ENCODE results near the gene OCA2.
"Not testable (repeated sequence)": the region's sequence is repeated elsewhere in the genome, so short reads cannot be mapped to it uniquely, and the experiment has no call there.

The OCA2 gene

DNA sequence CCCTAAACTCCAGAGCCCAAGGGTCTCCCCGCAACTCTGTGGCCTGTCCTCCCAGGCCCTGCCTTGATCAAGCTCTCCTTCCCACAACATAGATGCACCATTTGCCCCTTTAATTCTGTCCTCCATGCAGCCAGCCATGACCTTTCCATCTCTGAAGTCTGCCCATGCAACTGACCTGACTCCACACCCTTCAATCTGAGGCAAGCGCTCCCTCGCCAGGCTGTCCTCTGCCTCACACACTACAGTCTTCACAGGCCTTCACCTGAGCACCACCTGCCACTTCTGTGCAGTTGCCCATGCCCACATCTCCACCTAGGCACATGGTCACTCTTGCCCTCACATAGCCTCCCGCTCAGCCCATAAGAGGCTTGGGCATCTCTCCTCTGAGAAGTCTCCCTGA is 244.0 kb downstream of the OCA2 start:
- Histone ChIP-seq H3K27me3 (ENCODE audit: control insufficient read depth in 1 of 2, insufficient read depth in 2 of 2, low read length in 2 of 2) (no peaks in the 10 kb centered on the region), H3K4me1 (ENCODE audit: control insufficient read depth in 1 of 2, insufficient read depth in 2 of 2, low read length in 2 of 2) (no peaks in the 10 kb centered on the region), H3K27ac (ENCODE audit: low read depth, low read length) (no peak overlapping the region), H3K9ac (ENCODE audit: low read depth in 1 of 2, low read length in 2 of 2) (no peak overlapping the region), H3K9me3 (ENCODE audit: control insufficient read depth in 1 of 2, low read length in 2 of 2) (peaks cover 19 to 21% of the 10 kb centered on the region in 2 donors), H3K4me3 (ENCODE audit: low read depth in 1 of 2, low read length in 2 of 2) (no peak overlapping the region), H3K36me3 (ENCODE audit: control insufficient read depth in 1 of 2, insufficient read depth in 2 of 2, low read length in 2 of 2) (no peaks in the 10 kb centered on the region)

DNA sequence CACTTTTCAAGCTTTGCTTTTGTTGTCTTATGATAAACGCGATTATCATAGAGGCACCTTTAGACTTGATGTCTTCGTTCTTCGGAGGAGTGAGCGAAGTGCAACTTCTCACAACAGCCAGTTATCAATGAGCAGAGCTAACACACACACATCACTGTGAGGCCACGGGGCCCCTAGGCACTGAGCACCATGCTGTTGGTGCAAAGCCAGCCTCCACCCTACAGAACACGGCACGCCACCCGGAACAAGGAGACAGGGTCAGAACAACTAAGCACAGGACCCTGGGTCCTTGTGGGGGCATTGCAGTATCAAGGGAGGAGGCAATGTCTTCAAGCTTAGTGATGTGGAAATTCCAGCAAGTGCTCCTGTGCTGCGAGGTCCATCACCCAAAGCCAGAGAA is 244.5 kb downstream of the OCA2 start:
- Histone ChIP-seq H3K9me3 (ENCODE audit: control insufficient read depth in 1 of 2, low read length in 2 of 2) (peaks cover 23 to 25% of the 10 kb centered on the region in 2 donors), H3K9ac (ENCODE audit: low read depth in 1 of 2, low read length in 2 of 2) (no peak overlapping the region), H3K27me3 (ENCODE audit: control insufficient read depth in 1 of 2, insufficient read depth in 2 of 2, low read length in 2 of 2) (no peaks in the 10 kb centered on the region), H3K4me3 (ENCODE audit: low read depth in 1 of 2, low read length in 2 of 2) (no peak overlapping the region), H3K27ac (ENCODE audit: low read depth, low read length) (no peak overlapping the region), H3K36me3 (ENCODE audit: control insufficient read depth in 1 of 2, insufficient read depth in 2 of 2, low read length in 2 of 2) (no peaks in the 10 kb centered on the region), H3K4me1 (ENCODE audit: control insufficient read depth in 1 of 2, insufficient read depth in 2 of 2, low read length in 2 of 2) (no peaks in the 10 kb centered on the region)

DNA sequence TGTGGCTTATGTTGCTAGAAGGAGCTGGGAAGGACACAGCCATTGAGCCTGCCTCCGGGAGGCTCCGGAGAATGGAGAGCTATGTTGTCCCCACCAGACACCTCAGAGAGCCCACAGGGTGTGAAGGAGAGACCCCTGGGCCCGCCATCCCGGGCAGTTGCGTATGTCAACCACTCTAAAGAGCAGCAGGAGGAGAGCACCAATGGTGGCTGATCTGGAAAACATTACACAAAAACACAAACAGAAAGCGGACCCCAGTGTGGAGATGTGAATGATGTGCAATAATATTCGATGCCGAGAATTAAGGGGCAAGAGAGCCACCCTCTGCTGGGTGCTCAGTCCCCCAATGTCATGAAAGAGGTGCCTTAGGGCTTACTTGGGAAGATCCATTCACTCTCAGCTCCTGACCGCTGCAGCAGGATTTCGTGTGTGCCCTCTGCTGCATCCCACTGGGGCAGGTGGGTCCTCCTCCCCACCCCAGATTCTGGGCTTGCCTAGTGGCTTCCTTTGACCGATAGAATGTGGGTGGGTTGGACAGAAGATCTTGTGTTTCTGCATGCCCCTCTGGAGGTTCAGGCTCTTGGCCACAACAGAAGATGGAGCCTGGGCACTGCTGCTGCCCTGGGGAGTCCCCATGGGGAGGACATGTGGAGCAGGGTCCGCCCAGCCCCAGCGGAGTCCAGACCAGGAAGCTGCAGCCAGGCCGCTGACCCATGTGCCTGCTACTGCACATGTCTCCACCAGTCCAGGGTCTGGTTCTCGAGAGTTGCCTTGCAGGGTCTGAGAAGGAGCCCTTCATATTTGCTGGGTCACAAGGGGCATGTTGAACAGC is 245.3 kb downstream of the OCA2 start:
- Histone ChIP-seq H3K9me3 (ENCODE audit: control insufficient read depth in 1 of 2, low read length in 2 of 2) (peaks cover 28 to 32% of the 10 kb centered on the region in 2 donors), H3K27ac (ENCODE audit: low read depth, low read length) (no peak overlapping the region), H3K4me3 (ENCODE audit: low read depth in 1 of 2, low read length in 2 of 2) (no peak overlapping the region), H3K9ac (ENCODE audit: low read depth in 1 of 2, low read length in 2 of 2) (no peak overlapping the region), H3K27me3 (ENCODE audit: control insufficient read depth in 1 of 2, insufficient read depth in 2 of 2, low read length in 2 of 2) (no peaks in the 10 kb centered on the region), H3K36me3 (ENCODE audit: control insufficient read depth in 1 of 2, insufficient read depth in 2 of 2, low read length in 2 of 2) (no peaks in the 10 kb centered on the region), H3K4me1 (ENCODE audit: control insufficient read depth in 1 of 2, insufficient read depth in 2 of 2, low read length in 2 of 2) (no peaks in the 10 kb centered on the region)

DNA sequence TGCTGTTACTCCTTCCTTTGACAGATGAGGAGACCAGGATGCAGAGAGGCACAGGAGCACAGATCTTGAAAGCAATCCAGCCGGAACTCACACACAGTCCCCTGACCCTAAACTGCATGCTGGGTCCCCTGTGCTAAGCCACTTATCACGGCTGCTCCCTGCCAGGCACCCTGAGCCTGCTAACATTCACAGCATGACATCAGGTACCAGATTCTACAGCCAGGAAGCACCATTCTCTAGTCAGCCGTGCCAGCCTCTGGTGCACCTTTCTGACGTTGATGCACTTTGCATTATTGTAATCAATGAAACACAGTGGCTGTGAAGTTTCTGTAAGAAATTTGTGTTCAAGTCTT is 247.3 kb downstream of the OCA2 start:
- no peaks in the 10 kb centered on the region for H3K36me3 ChIP-seq (ENCODE audit: control insufficient read depth in 1 of 2, insufficient read depth in 2 of 2, low read length in 2 of 2)
- no peaks in the 10 kb centered on the region for H3K27me3 ChIP-seq (ENCODE audit: control insufficient read depth in 1 of 2, insufficient read depth in 2 of 2, low read length in 2 of 2)
- H3K27ac ChIP-seq (ENCODE audit: low read depth, low read length): no peak overlapping the region
- no peak overlapping the region for H3K4me3 ChIP-seq (ENCODE audit: low read depth in 1 of 2, low read length in 2 of 2)
- peaks cover 39 to 48% of the 10 kb centered on the region in 2 donors for H3K9me3 ChIP-seq (ENCODE audit: control insufficient read depth in 1 of 2, low read length in 2 of 2)
- H3K9ac ChIP-seq (ENCODE audit: low read depth in 1 of 2, low read length in 2 of 2): no peak overlapping the region
- H3K4me1 ChIP-seq (ENCODE audit: control insufficient read depth in 1 of 2, insufficient read depth in 2 of 2, low read length in 2 of 2): no peaks in the 10 kb centered on the region

DNA sequence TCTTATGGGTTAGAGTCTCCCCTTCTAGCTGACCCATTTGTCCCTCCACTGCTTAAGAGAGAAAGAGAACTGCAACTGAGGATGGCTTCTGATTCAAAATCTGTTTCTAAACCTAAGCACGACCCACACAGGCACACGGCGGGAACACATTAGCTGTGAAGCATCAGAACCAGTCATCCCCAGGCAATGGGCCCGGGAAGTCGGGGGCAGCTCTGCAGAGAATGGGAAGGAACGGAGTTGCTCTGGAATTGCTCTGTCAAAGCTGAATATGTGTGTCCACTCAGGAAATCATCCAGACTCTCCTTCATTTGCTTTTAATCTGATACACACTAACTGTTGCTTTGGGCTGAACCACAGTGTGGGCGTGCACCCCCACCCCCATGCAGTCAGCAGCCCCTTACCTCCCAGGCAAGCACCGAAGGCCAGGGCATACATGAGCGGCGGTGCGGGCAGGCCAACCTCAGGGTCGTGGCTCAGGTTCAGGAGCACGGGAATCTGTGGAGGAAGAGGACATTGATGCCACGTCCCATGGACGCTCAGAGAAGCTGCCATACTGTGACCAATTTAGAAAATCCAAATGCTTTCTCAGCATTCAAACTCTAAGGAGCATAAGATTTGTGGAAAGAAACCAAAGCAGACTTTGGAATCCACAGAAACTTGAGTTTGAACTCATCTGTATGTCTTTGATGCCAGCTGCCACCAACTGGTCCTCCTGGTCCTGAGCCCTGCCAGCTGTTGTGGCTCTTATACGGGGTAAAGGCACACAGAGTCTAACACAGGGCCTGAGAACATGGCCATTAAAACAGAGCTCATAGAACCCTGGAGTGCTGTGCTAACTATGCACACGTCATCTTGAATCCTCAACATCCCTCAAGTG is 247.9 kb downstream of the OCA2 start:
- H3K4me3 ChIP-seq (ENCODE audit: low read depth in 1 of 2, low read length in 2 of 2): no peak overlapping the region
- peaks cover 39 to 46% of the 10 kb centered on the region in 2 donors for H3K9me3 ChIP-seq (ENCODE audit: control insufficient read depth in 1 of 2, low read length in 2 of 2)
- H3K9ac ChIP-seq (ENCODE audit: low read depth in 1 of 2, low read length in 2 of 2): no peak overlapping the region

DNA sequence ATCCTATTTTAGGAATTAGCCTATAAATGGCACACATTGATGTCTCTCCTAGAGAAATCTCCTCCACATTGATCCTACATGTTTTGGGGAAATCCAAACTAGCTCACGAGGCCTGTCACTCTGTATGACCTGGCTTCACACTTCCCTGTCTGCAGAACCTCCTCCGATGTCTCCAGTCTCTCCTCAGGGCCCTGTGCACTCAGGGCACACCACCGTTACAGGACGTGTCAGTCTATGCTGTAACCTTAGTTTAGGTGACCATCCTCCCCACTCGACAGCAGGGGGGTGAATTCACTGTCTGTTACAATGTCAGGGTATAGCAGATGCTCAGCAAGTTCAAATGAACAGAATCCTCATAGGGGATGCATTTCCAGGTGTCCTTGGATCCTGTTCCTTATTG is 249.1 kb downstream of the OCA2 start:
- no peak overlapping the region for H3K27ac ChIP-seq (ENCODE audit: low read depth, low read length)
- H3K4me3 ChIP-seq (ENCODE audit: low read depth in 1 of 2, low read length in 2 of 2): no peak overlapping the region
- no peak overlapping the region for H3K9ac ChIP-seq (ENCODE audit: low read depth in 1 of 2, low read length in 2 of 2)
- no peaks in the 10 kb centered on the region for H3K4me1 ChIP-seq (ENCODE audit: control insufficient read depth in 1 of 2, insufficient read depth in 2 of 2, low read length in 2 of 2)
- no peaks in the 10 kb centered on the region for H3K36me3 ChIP-seq (ENCODE audit: control insufficient read depth in 1 of 2, insufficient read depth in 2 of 2, low read length in 2 of 2)
- H3K9me3 ChIP-seq (ENCODE audit: control insufficient read depth in 1 of 2, low read length in 2 of 2): peaks cover 39 to 42% of the 10 kb centered on the region in 2 donors
- no peaks in the 10 kb centered on the region for H3K27me3 ChIP-seq (ENCODE audit: control insufficient read depth in 1 of 2, insufficient read depth in 2 of 2, low read length in 2 of 2)

More for the DNA sequence above, 247.9 kb downstream of the OCA2 start:
- no peak overlapping the region for H3K27ac ChIP-seq (ENCODE audit: low read depth, low read length)
- no peaks in the 10 kb centered on the region for H3K36me3 ChIP-seq (ENCODE audit: control insufficient read depth in 1 of 2, insufficient read depth in 2 of 2, low read length in 2 of 2)
- H3K27me3 ChIP-seq (ENCODE audit: control insufficient read depth in 1 of 2, insufficient read depth in 2 of 2, low read length in 2 of 2): no peaks in the 10 kb centered on the region
- H3K4me1 ChIP-seq (ENCODE audit: control insufficient read depth in 1 of 2, insufficient read depth in 2 of 2, low read length in 2 of 2): no peaks in the 10 kb centered on the region

DNA sequence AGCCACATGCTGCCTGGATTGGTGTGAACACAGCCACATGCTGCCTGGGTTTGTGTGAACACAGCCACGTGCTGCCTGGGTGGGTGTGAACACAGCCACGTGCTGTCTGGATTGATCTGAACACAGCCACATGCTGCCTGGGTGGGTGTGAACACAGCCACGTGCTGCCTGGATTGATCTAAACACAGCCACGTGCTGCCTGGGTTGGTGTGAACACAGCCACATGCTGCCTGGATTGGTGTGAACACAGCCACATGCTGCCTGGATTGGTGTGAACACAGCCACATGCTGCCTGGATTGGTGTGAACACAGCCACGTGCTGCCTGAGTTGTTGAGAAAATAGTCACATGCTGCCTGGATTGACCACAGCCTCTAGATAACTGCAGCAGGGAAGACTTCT is 250.2 kb downstream of the OCA2 start:
- not testable (repeated sequence) for H3K27me3 ChIP-seq (ENCODE audit: control insufficient read depth in 1 of 2, insufficient read depth in 2 of 2, low read length in 2 of 2); H3K4me3 ChIP-seq (ENCODE audit: low read depth in 1 of 2, low read length in 2 of 2); H3K36me3 ChIP-seq (ENCODE audit: control insufficient read depth in 1 of 2, insufficient read depth in 2 of 2, low read length in 2 of 2); H3K4me1 ChIP-seq (ENCODE audit: control insufficient read depth in 1 of 2, insufficient read depth in 2 of 2, low read length in 2 of 2); H3K9ac ChIP-seq (ENCODE audit: low read depth in 1 of 2, low read length in 2 of 2); H3K27ac ChIP-seq (ENCODE audit: low read depth, low read length)
- peaks cover 32 to 40% of the 10 kb centered on the region in 2 donors for H3K9me3 ChIP-seq (ENCODE audit: control insufficient read depth in 1 of 2, low read length in 2 of 2)

DNA sequence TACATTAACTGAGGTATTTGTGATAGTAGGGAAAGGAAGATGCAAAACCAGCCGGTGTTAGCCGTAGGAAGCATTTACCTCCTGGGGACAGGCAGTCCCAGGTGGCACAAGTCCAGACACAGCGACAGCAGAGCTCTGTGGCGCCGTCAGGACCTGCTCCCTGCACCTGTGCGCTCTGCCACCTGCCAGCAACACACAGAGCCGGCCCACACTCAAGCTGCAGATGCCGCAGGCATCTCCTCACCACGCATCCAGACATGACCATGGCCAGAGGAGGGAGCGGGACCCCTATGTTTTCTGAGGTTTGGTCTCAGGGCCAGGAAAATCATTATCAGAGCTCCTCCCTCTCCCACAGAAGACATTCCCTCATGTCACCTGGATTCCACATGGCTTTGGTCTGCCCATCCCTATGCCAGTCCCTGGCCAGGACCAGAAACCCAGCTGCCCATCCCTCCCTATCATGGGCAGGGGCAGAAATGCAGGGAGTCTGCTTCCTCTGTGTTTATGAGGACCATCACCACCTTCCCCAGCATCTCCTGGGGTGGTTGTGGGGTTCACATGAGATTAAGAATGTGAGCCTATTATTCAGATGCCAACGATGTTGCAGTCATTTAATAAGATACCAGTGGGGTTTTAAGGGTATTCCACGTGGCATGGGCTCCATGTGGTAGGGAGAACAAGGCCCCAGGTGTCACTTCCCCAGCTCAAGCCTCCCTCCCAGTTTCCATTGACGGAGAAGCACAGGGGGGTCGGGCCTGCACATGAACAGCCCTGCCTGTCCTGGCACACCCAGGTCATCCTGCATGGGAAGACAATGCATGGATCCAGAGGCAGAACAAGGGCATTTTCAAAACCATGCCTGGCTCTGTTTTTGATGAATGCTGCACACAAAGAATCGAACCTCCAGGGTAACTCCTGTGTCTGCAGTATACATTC is 251.1 kb downstream of the OCA2 start:
- no peak overlapping the region for H3K27ac ChIP-seq (ENCODE audit: low read depth, low read length)
- no peak overlapping the region for H3K9ac ChIP-seq (ENCODE audit: low read depth in 1 of 2, low read length in 2 of 2)
- H3K4me1 ChIP-seq (ENCODE audit: control insufficient read depth in 1 of 2, insufficient read depth in 2 of 2, low read length in 2 of 2): no peaks in the 10 kb centered on the region
- H3K36me3 ChIP-seq (ENCODE audit: control insufficient read depth in 1 of 2, insufficient read depth in 2 of 2, low read length in 2 of 2): no peaks in the 10 kb centered on the region
- H3K4me3 ChIP-seq (ENCODE audit: low read depth in 1 of 2, low read length in 2 of 2): no peak overlapping the region
- H3K9me3 ChIP-seq (ENCODE audit: control insufficient read depth in 1 of 2, low read length in 2 of 2): peaks cover 27 to 43% of the 10 kb centered on the region in 2 donors
- H3K27me3 ChIP-seq (ENCODE audit: control insufficient read depth in 1 of 2, insufficient read depth in 2 of 2, low read length in 2 of 2): no peaks in the 10 kb centered on the region

DNA sequence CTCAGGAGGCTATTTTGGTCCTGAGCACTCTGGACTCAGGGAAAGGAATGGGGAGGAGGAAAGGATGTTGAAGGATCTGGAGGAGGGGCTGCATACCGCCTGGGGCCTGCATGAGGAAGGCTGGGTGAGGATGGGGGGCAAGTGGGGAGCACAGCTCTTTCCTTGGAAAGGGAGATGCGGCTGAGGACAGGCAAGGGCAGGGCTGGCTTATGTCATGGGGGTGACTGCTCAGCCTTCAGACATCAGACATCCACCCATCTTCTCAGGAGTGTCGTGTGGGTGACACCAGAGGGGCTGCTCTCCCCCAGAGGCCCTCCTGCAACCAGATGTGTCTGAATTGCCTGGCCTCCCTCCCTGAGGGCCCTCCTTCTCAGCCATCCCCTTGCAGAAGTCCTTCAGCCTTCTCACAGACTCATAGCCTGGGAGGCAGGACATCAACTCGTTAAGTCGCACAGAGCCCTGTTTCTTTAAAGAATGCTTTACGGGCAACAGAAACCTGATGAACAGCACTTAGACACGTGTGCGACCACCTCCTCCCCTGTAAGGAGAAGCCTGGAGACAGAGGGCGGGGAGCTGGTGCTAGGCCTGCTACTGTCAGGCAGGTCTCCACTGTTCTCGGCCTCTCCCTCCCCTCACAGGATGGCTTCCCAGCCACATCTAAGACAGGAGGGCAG is 252.3 kb downstream of the OCA2 start:
- H3K27me3 ChIP-seq (ENCODE audit: control insufficient read depth in 1 of 2, insufficient read depth in 2 of 2, low read length in 2 of 2): no peaks in the 10 kb centered on the region
- H3K9ac ChIP-seq (ENCODE audit: low read depth in 1 of 2, low read length in 2 of 2): no peak overlapping the region
- no peak overlapping the region for H3K27ac ChIP-seq (ENCODE audit: low read depth, low read length)
- peaks cover 27 to 43% of the 10 kb centered on the region in 2 donors for H3K9me3 ChIP-seq (ENCODE audit: control insufficient read depth in 1 of 2, low read length in 2 of 2)
- no peaks in the 10 kb centered on the region for H3K36me3 ChIP-seq (ENCODE audit: control insufficient read depth in 1 of 2, insufficient read depth in 2 of 2, low read length in 2 of 2)
- no peaks in the 10 kb centered on the region for H3K4me1 ChIP-seq (ENCODE audit: control insufficient read depth in 1 of 2, insufficient read depth in 2 of 2, low read length in 2 of 2)
- H3K4me3 ChIP-seq (ENCODE audit: low read depth in 1 of 2, low read length in 2 of 2): no peak overlapping the region

Data from duodenal mucosa (tissue), 2 donors.